H9 (cell line): ENCODE results near the gene PTPN22. TPM values are rescaled to one million over a fixed set of nuclear protein-coding genes. Genes with fewer than 3 reads are reported as not detected.

Experiments used
- DNase-seq: peaks from one replicate; pipeline ENCODE4 v3.0.0-alpha.2; 2017
- H2AFZ ChIP-seq: one replicate; pipeline ENCODE4 v1.6.1; 2013; ENCODE audit warnings: mild to moderate bottlenecking, low read length, control low read depth, moderate library complexity
- H2AK5ac ChIP-seq: 2 replicates; pipeline ENCODE4 v1.6.1; 2013; ENCODE audit warnings: low read length, control low read depth, mixed read lengths; ENCODE audit not compliant: insufficient read length
- H2BK120ac ChIP-seq: one replicate; pipeline ENCODE4 v1.6.1; 2013; ENCODE audit warnings: low read depth, mild to moderate bottlenecking, low read length, control low read depth, inconsistent platforms; ENCODE audit not compliant: poor library complexity, severe bottlenecking
- H2BK12ac ChIP-seq: 2 replicates; pipeline ENCODE4 v1.6.1; 2013; ENCODE audit warnings: low read length, control low read depth, mixed read lengths, low read depth; ENCODE audit not compliant: insufficient read length
- H2BK15ac ChIP-seq: 2 replicates; pipeline ENCODE4 v1.6.1; 2013; ENCODE audit warnings: low read depth, low read length, control low read depth
- H2BK20ac ChIP-seq: one replicate; pipeline ENCODE4 v1.6.1; 2013; ENCODE audit warnings: low read depth, mild to moderate bottlenecking, low read length, control low read depth, inconsistent platforms; ENCODE audit not compliant: poor library complexity, severe bottlenecking
- H2BK5ac ChIP-seq: 2 replicates; pipeline ENCODE4 v1.6.1; 2013; ENCODE audit warnings: low read length, control low read depth, mixed read lengths; ENCODE audit not compliant: insufficient read length
- H3K14ac ChIP-seq: 2 replicates; pipeline ENCODE4 v1.6.1; 2013; ENCODE audit warnings: low read length, control low read depth; ENCODE audit not compliant: insufficient read depth
- H3K18ac ChIP-seq: 2 replicates; pipeline ENCODE4 v1.6.1; 2013; ENCODE audit warnings: low read depth, mild to moderate bottlenecking, mixed read lengths, low read length, control low read depth; ENCODE audit not compliant: insufficient read length
- H3K23ac ChIP-seq: 2 replicates; pipeline ENCODE4 v1.6.1; 2013; ENCODE audit warnings: low read length, control low read depth, mixed read lengths, low read depth; ENCODE audit not compliant: insufficient read length
- H3K23me2 ChIP-seq: 2 replicates; pipeline ENCODE4 v1.6.1; 2013; ENCODE audit warnings: low read depth, mild to moderate bottlenecking, mixed read lengths, low read length, control low read depth; ENCODE audit not compliant: insufficient read length, poor library complexity, severe bottlenecking
- H3K27ac ChIP-seq: 2 replicates; pipeline ENCODE4 v1.5.1; 2013; ENCODE audit warnings: low read length, control low read depth, mixed read lengths, low read depth; ENCODE audit not compliant: insufficient read length
- H3K27me3 ChIP-seq: 2 replicates; pipeline ENCODE4 v1.6.1; 2013; ENCODE audit warnings: low read length, control low read depth, inconsistent platforms; ENCODE audit not compliant: insufficient read depth
- H3K4ac ChIP-seq: 2 replicates; pipeline ENCODE4 v1.6.1; 2013; ENCODE audit warnings: low read depth, mild to moderate bottlenecking, control low read depth, inconsistent platforms, low read length, moderate library complexity
- H3K4me1 ChIP-seq: 2 replicates; pipeline ENCODE4 v1.6.1; 2013; ENCODE audit warnings: low read length, control low read depth, inconsistent platforms; ENCODE audit not compliant: insufficient read depth
- H3K4me2 ChIP-seq: 2 replicates; pipeline ENCODE4 v1.6.1; 2013; ENCODE audit warnings: low read length, control low read depth, mixed read lengths; ENCODE audit not compliant: insufficient read length, insufficient read depth
- H3K56ac ChIP-seq: 2 replicates; pipeline ENCODE4 v1.6.1; 2013; ENCODE audit warnings: low read depth, mild to moderate bottlenecking, mixed read lengths, low read length, control low read depth; ENCODE audit not compliant: insufficient read length
- H3K79me1 ChIP-seq: 2 replicates; pipeline ENCODE4 v1.6.1; 2013; ENCODE audit warnings: low read depth, mild to moderate bottlenecking, moderate library complexity, low read length, control low read depth, inconsistent platforms; ENCODE audit not compliant: insufficient read depth, poor library complexity, severe bottlenecking
- H3K79me2 ChIP-seq: 2 replicates; pipeline ENCODE4 v1.6.1; 2013; ENCODE audit warnings: low read length, control low read depth, inconsistent platforms; ENCODE audit not compliant: insufficient read depth
- H3K9ac ChIP-seq: 2 replicates; pipeline ENCODE4 v1.6.1; 2013; ENCODE audit warnings: low read length, control low read depth, mixed read lengths; ENCODE audit not compliant: insufficient read length; ENCODE audit errors: extremely low read depth
- H3K9me3 ChIP-seq: one replicate; pipeline ENCODE4 v1.6.1; 2013; ENCODE audit warnings: low read depth, low read length, inconsistent platforms; ENCODE audit not compliant: control insufficient read depth
- H3T11ph ChIP-seq: one replicate; pipeline ENCODE4 v1.6.1; 2013; ENCODE audit warnings: mild to moderate bottlenecking, low read length, control low read depth, inconsistent platforms
- H4K20me1 ChIP-seq: one replicate; pipeline ENCODE4 v1.6.1; 2013; ENCODE audit not compliant: control insufficient read depth, insufficient read length, insufficient read depth
- H4K5ac ChIP-seq: 2 replicates; pipeline ENCODE4 v1.6.1; 2013; ENCODE audit warnings: low read depth, mild to moderate bottlenecking, mixed read lengths, low read length, control low read depth; ENCODE audit not compliant: insufficient read length
- H4K8ac ChIP-seq: replicated peaks from 2 replicates; pipeline ENCODE4 v1.6.1; 2013; ENCODE audit warnings: low read length, control low read depth, mixed read lengths, low read depth; ENCODE audit not compliant: insufficient read length
- H4K91ac ChIP-seq: 2 replicates; pipeline ENCODE4 v1.6.1; 2013; ENCODE audit warnings: low read depth, mild to moderate bottlenecking, moderate library complexity, mixed read lengths, low read length, control low read depth; ENCODE audit not compliant: insufficient read length
- H3K27ac Mint-ChIP-seq, 3 experiments: 2 replicates in 2 of 3; 3 replicates in 1 of 3; pipeline ENCODE4 v1.8.0; 2020 to 2021; ENCODE audit warnings: mixed read lengths in 3 of 3, mild to moderate bottlenecking in 1 of 3, moderate library complexity in 1 of 3
- H3K27me3 Mint-ChIP-seq: 2 replicates; pipeline ENCODE4 v1.8.0; 2021; ENCODE audit warnings: low read depth, mild to moderate bottlenecking, moderate library complexity, mixed read lengths
- H3K36me3 Mint-ChIP-seq, 3 experiments: 2 replicates in 2 of 3; 3 replicates in 1 of 3; pipeline ENCODE4 v1.8.0; 2020 to 2021; ENCODE audit warnings: low read depth in 3 of 3, mixed read lengths in 3 of 3; ENCODE audit not compliant: insufficient read depth in 1 of 3
- H3K4me1 Mint-ChIP-seq, 2 experiments: 2 replicates each; pipeline ENCODE4 v1.8.0; 2020; ENCODE audit warnings: mixed read lengths in 2 of 2
- H3K4me3 Mint-ChIP-seq, 2 experiments: 2 replicates in 1 of 2; 3 replicates in 1 of 2; pipeline ENCODE4 v1.8.0; 2020 to 2021; ENCODE audit warnings: mild to moderate bottlenecking in 2 of 2, mixed read lengths in 2 of 2, moderate library complexity in 1 of 2
- H3K9me3 Mint-ChIP-seq, 2 experiments: 2 replicates in 1 of 2; 3 replicates in 1 of 2; pipeline ENCODE4 v1.8.0; 2020; ENCODE audit warnings: mild to moderate bottlenecking in 2 of 2, mixed read lengths in 2 of 2, moderate library complexity in 1 of 2
- CTCF ChIP-seq: fragments of 200-600 bp; sonication (generic); conservative IDR thresholded peaks from 3 replicates; pipeline ENCODE4 v1.8.0; 2021; ENCODE audit warnings: antibody characterized with exemption, mild to moderate bottlenecking
- WGBS: extraction: QIAGEN DNeasy Blood & Tissue Kit; methylation state at CpG from one replicate; pipeline ENCODE4 v1.1.7; 2013; ENCODE audit warnings: missing lambda C conversion rate, low lambda C conversion rate, mixed read lengths; ENCODE audit not compliant: insufficient read length; ENCODE audit errors: extremely low coverage; 5-methylcytosine and 5-hydroxymethylcytosine counted together
- total RNA-seq: library from RNA; stranded (reverse); gene quantifications from 2 replicates; pipeline ENCODE4 v1.2.1, GENCODE V29; 2021

PTPN22 gene
- total RNA-seq, 1 experiment from 2014 or later: not detected

GRCh38 chr1:113916974-113917373, 45.5 kb upstream of the PTPN22 start:
- WGBS: no CpG with 5 or more reads among the region's 5 CpGs
- no peaks in the 10 kb centered on the region for H3K79me2 ChIP-seq
- no peak overlapping the region for H3K56ac ChIP-seq
- no peak for TF ChIP-seq CTCF
- H3K4me1 ChIP-seq: no peaks in the 10 kb centered on the region
- peaks cover 3% of the 10 kb centered on the region in 2 experiments; a peak in 1 of 4 replicates for H3K4me1 Mint-ChIP-seq
- peaks cover 0 to 1% (median under 1%) of the 10 kb centered on the region in 3 experiments; a peak in 3 of 7 replicates for H3K36me3 Mint-ChIP-seq
- no peaks in the 10 kb centered on the region for H3K9me3 Mint-ChIP-seq
- no peak overlapping the region for H3K27ac ChIP-seq
- no peak overlapping the region for H2BK20ac ChIP-seq
- H3K27ac Mint-ChIP-seq: no peak overlapping the region
- no peaks in the 10 kb centered on the region for H4K20me1 ChIP-seq
- H4K91ac ChIP-seq: no peak overlapping the region
- H2BK5ac ChIP-seq: no peak overlapping the region
- no peak overlapping the region for H3K4me3 Mint-ChIP-seq
- no peak overlapping the region for H2BK120ac ChIP-seq
- peaks cover 6% of the 10 kb centered on the region for H3K27me3 Mint-ChIP-seq
- H3K27me3 ChIP-seq: no peaks in the 10 kb centered on the region
- no peak overlapping the region for H4K8ac ChIP-seq
- H2BK12ac ChIP-seq: no peak overlapping the region
- H3K23me2 ChIP-seq: no peaks in the 10 kb centered on the region
- no peaks in the 10 kb centered on the region for H3K9me3 ChIP-seq
- H3T11ph ChIP-seq: no peak overlapping the region
- DNase-seq: no peak
- no peak overlapping the region for H3K23ac ChIP-seq
- no peak overlapping the region for H2AK5ac ChIP-seq
- no peak overlapping the region for H3K9ac ChIP-seq
- H2BK15ac ChIP-seq: no peak overlapping the region
- H3K4me2 ChIP-seq: no peak overlapping the region
- no peak overlapping the region for H4K5ac ChIP-seq
- H3K79me1 ChIP-seq: no peaks in the 10 kb centered on the region
- no peak overlapping the region for H3K4ac ChIP-seq
- no peak overlapping the region for H2AFZ ChIP-seq
- H3K18ac ChIP-seq: no peak overlapping the region
- H3K14ac ChIP-seq: no peak overlapping the region
